Cardiac muscle cell (in vitro differentiated cells and primary cell): ENCODE data around the gene EFCAB13. TPM values are rescaled to one million over a fixed set of nuclear protein-coding genes. Genes with fewer than 3 reads are reported as not detected.
A peak's percentile ranks its signal among the peaks of the same experiment; 100 is the strongest.

Source experiments
- DNase-seq, 2 donors: peaks; one replicate each; pipeline versions ENCODE4 v3.0.0 to v3.0.0-alpha.2; 2010 to 2017; ENCODE audit warnings: low read depth in 1 of 2, low spot score in 1 of 2
- H3K27ac ChIP-seq: fragments of 200-600 bp; sonication (generic); 2 replicates; pipeline ENCODE4 v1.5.1; 2016
- H3K27me3 ChIP-seq: fragments of 200-600 bp; sonication (generic); 2 replicates; pipeline ENCODE4 v1.6.0; 2016; ENCODE audit warnings: control low read depth
- H3K36me3 ChIP-seq: fragments of 200-600 bp; sonication (generic); 2 replicates; pipeline ENCODE4 v1.5.1; 2016; ENCODE audit warnings: control low read depth
- H3K4me1 ChIP-seq: fragments of 200-600 bp; sonication (generic); 2 replicates; pipeline ENCODE4 v1.8.1; 2017; ENCODE audit warnings: low read depth, mild to moderate bottlenecking, mixed run types
- H3K4me3 ChIP-seq: fragments of 200-600 bp; sonication (generic); 2 replicates; pipeline ENCODE4 v1.5.1; 2016; ENCODE audit warnings: mild to moderate bottlenecking
- H3K9me3 ChIP-seq: fragments of 200-600 bp; sonication (generic); 2 replicates; pipeline ENCODE4 v1.5.1; 2017; ENCODE audit warnings: low read depth, mild to moderate bottlenecking, control low read depth
- CTCF ChIP-seq: IDR thresholded peaks from 2 replicates; pipeline ENCODE4 v1.5.1; 2012; ENCODE audit warnings: low read depth, mild to moderate bottlenecking, low read length
- polyA plus RNA-seq: library from polyadenylated mRNA; unstranded; fragments of >200 nt; fragmentation: Nextera tagmentation; extraction: Ambion mirVana; gene quantifications from 2 replicates; pipeline ENCODE4 v1.2.1, GENCODE V29; 2016
- total RNA-seq: library from RNA; depleted of rRNA; stranded (reverse); fragments of >200 nt; gene quantifications from 2 replicates; pipeline ENCODE4 v1.2.3, GENCODE V29; 2016

The EFCAB13 gene
- total and polyA plus RNA-seq, 2 experiments from 2014 or later: 5.9 to 6.0 TPM

GRCh38 chr17:47332287-47332686 is 8.5 kb downstream of the EFCAB13 start:
- Histone ChIP-seq H3K27ac (no peak overlapping the region), H3K36me3 (no peaks in the 10 kb centered on the region), H3K9me3 (no peaks in the 10 kb centered on the region), H3K27me3 (no peaks in the 10 kb centered on the region), H3K4me3 (no peak overlapping the region), H3K4me1 (no peaks in the 10 kb centered on the region)
- DNase-seq: no peak
- no peak for TF ChIP-seq CTCF

- no peaks in the 10 kb centered on the region for H3K9me3 ChIP-seq
- no peaks in the 10 kb centered on the region for H3K4me1 ChIP-seq
- peak in 1 of 2 donors; percentile 15 for DNase-seq
- H3K27ac ChIP-seq: no peak overlapping the region
- no peaks in the 10 kb centered on the region for H3K27me3 ChIP-seq
- no peak for TF ChIP-seq CTCF
- no peaks in the 10 kb centered on the region for H3K36me3 ChIP-seq
- no peak overlapping the region for H3K4me3 ChIP-seq
Observed at GRCh38 chr17:47335101-47335936, 11.6 kb downstream of the EFCAB13 start.

- Histone ChIP-seq H3K27ac (no peak overlapping the region), H3K36me3 (peaks cover 3% of the 10 kb centered on the region), H3K9me3 (no peaks in the 10 kb centered on the region), H3K4me3 (no peak overlapping the region), H3K4me1 (no peaks in the 10 kb centered on the region), H3K27me3 (no peaks in the 10 kb centered on the region)
- no peak for TF ChIP-seq CTCF
- no peak for DNase-seq
Observed at GRCh38 chr17:47338026-47338425, 14.3 kb downstream of the EFCAB13 start.

GRCh38 chr17:47352848-47353247 is 29.1 kb downstream of the EFCAB13 start:
- Histone ChIP-seq H3K4me3 (no peak overlapping the region), H3K27me3 (no peaks in the 10 kb centered on the region), H3K36me3 (no peaks in the 10 kb centered on the region), H3K27ac (no peak overlapping the region), H3K4me1 (no peaks in the 10 kb centered on the region), H3K9me3 (no peaks in the 10 kb centered on the region)
- no peak for TF ChIP-seq CTCF
- no peak for DNase-seq

- no peaks in the 10 kb centered on the region for H3K4me1 ChIP-seq
- H3K9me3 ChIP-seq: no peaks in the 10 kb centered on the region
- H3K4me3 ChIP-seq: no peak overlapping the region
- no peak overlapping the region for H3K27ac ChIP-seq
- no peak for TF ChIP-seq CTCF
- no peaks in the 10 kb centered on the region for H3K27me3 ChIP-seq
- no peaks in the 10 kb centered on the region for H3K36me3 ChIP-seq
- no peak for DNase-seq
Observed at GRCh38 chr17:47358652-47359051, 34.9 kb downstream of the EFCAB13 start.
